A549 (cell line): ENCODE measurements around the gene CDA.

Experiments
- BCL3 ChIP-seq: fragments of >200 bp; sonication (Bioruptor Twin); formaldehyde crosslinking; IDR thresholded peaks from 3 replicates; pipeline ENCODE4 v1.6.1; 2016
- BHLHE40 ChIP-seq: IDR thresholded peaks from 2 replicates; pipeline ENCODE4 v1.6.1; 2012; ENCODE audit warnings: low read depth, low read length, inconsistent platforms
- CTCF ChIP-seq: fragments of >200 bp; sonication (Bioruptor Twin); formaldehyde crosslinking; IDR thresholded peaks from 3 replicates; pipeline ENCODE4 v1.5.1; 2016
- E2F6 ChIP-seq: IDR thresholded peaks from 2 replicates; pipeline ENCODE4 v1.6.1; 2012; ENCODE audit warnings: low read depth, borderline replicate concordance
- RAD21 ChIP-seq, 2 experiments: fragments of >200 bp in 1 of 2; sonication (Bioruptor Twin) in 1 of 2; formaldehyde crosslinking in 1 of 2; IDR thresholded peaks in 1 of 2; conservative IDR thresholded peaks in 1 of 2; 2 replicates in 1 of 2; 3 replicates in 1 of 2; pipeline ENCODE4 v1.6.1; 2012 to 2018; ENCODE audit warnings: inconsistent platforms in 1 of 2
- RARB ChIP-seq: fragments of 250-450 bp; sonication (Bioruptor Pico); IDR thresholded peaks from 2 replicates; pipeline ENCODE4 v1.8.0; 2021; ENCODE audit warnings: mild to moderate bottlenecking, moderate library complexity
- TFCP2L1 ChIP-seq: fragments of 250-450 bp; sonication (Bioruptor Pico); IDR thresholded peaks from 2 replicates; pipeline ENCODE4 v1.5.0; 2021; ENCODE audit warnings: mild to moderate bottlenecking
- TP53 ChIP-seq: fragments of 250-450 bp; sonication (Bioruptor Pico); IDR thresholded peaks from 2 replicates; pipeline ENCODE4 v1.5.0; 2021; ENCODE audit warnings: mild to moderate bottlenecking, moderate library complexity

- no peak for TF ChIP-seq TP53 (CRISPR knock-in tag)
- peak; percentile 57; the same call in 1 of the 2 replicates for TF ChIP-seq E2F6
- no peak for TF ChIP-seq CTCF
- no peak for TF ChIP-seq BHLHE40
- TF ChIP-seq RARB (CRISPR knock-in tag), result no peak
- no peak for TF ChIP-seq TFCP2L1 (CRISPR knock-in tag)
- TF ChIP-seq BCL3, result no peak
- TF ChIP-seq RAD21 (conservative IDR thresholded peaks at IDR 0.05 in 1 of 2, IDR thresholded peaks at IDR 0.05 in 1 of 2), result no peak
These were observed 36.0 kb upstream of the CDA start for GRCh38 chr1:20552728-20553445.
